WI38 (cell line): Measurements from ENCODE around the gene ELMO1.

Source experiments
- H3K4me3 ChIP-seq: 2 replicates; pipeline ENCODE4 v1.5.1; 2011; ENCODE audit warnings: low read depth, mild to moderate bottlenecking, control low read depth, low read length
- TF ChIP-seq, protein P1 (sequence below): IDR thresholded peaks from 2 replicates; pipeline ENCODE4 v1.5.1; 2012; ENCODE audit warnings: low read depth, mild to moderate bottlenecking, control low read depth, low read length

ELMO1 gene

DNA sequence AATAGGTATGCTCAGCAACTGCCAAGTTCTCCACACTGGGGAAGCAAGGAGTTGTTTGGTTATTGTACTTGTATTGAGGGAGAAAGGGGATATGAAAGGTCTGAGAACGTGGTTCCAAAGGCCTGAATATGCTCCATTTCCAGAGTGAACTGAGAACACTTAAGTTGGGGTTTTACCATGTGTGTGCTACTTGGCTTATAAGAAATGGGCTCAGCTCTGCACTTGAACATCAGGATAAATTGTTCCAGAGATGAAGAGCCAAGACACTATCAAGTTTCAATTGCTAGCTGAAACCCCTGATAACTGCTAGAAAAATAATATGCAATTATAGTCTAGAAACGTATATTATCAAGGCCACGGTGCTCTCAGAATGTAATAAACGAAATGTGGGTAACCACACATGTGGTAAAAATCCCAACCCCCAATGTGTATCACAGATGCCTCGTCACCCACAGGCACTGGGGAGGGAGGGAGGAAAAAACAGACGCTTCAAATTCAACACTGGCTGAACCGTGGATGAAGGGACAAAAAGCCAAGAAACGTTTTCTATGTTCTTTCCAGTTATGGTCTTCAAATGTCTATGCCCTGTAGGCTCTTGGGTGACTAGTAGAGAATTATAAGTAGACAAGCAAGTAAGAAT lies 16.3 kb downstream of the ELMO1 start:
- no peak overlapping the region for H3K4me3 ChIP-seq
- TF ChIP-seq, protein P1, sequence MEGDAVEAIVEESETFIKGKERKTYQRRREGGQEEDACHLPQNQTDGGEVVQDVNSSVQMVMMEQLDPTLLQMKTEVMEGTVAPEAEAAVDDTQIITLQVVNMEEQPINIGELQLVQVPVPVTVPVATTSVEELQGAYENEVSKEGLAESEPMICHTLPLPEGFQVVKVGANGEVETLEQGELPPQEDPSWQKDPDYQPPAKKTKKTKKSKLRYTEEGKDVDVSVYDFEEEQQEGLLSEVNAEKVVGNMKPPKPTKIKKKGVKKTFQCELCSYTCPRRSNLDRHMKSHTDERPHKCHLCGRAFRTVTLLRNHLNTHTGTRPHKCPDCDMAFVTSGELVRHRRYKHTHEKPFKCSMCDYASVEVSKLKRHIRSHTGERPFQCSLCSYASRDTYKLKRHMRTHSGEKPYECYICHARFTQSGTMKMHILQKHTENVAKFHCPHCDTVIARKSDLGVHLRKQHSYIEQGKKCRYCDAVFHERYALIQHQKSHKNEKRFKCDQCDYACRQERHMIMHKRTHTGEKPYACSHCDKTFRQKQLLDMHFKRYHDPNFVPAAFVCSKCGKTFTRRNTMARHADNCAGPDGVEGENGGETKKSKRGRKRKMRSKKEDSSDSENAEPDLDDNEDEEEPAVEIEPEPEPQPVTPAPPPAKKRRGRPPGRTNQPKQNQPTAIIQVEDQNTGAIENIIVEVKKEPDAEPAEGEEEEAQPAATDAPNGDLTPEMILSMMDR = no peak

DNA sequence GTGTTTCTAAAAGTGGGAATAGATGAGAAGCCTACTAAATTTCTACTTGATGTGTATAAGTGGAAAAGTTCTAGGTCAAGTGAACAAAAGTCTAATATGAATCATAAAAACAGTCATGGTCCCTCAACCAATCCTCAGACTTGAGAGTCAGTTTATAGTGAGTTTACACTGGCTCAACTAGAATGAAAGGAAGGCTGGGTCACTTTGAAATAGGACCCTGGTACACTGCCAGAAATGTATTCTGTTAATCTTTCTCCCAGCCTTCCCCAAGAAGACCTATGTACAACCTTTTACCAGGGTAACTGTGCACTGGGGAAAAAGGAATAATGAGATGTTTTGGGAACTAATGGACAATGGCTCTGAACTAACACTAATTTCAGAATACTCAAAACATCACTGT lies 17.3 kb downstream of the ELMO1 start:
- TF ChIP-seq, protein P1 = no peak
- no peak overlapping the region for H3K4me3 ChIP-seq

DNA sequence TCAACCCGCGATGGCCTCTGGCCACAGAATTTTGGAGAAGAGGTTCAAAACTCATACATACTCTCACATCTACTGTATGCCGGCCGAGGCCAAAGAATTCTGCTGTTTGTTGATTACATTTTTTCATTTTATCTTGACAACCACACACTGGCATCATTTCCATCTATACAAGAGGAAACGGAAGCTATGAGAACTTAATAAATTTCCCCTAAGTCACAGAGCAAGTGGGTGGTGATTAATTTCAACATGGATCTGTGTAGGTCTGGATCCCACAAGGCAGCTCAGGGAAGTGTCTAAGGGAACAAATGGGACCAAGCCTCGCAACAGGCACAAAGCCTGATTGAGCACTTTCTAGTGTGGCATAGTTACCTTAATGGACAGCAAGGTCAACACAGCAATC lies 18.0 kb downstream of the ELMO1 start:
- H3K4me3 ChIP-seq = no peak overlapping the region
- TF ChIP-seq, protein P1 = no peak

DNA sequence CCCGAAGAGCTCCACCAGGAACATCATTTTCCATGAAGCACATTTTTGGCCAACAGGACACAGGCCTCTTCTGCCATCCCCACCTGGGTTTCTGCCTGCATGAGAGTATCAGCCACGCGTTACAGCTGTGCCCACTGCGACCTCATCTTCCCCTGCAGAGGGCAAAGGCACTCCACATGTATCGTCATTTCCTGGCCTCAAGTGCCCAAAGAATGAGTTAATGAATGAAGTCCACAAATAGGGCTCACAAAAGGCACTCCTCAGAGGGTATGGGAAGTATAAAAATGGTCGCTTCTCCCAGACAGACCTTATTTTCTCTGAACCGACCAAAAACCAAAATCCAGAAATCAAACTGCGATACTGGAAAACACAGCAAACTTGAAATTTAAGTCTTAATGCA lies 18.5 kb downstream of the ELMO1 start:
- H3K4me3 ChIP-seq = no peak overlapping the region
- TF ChIP-seq, protein P1 = no peak

DNA sequence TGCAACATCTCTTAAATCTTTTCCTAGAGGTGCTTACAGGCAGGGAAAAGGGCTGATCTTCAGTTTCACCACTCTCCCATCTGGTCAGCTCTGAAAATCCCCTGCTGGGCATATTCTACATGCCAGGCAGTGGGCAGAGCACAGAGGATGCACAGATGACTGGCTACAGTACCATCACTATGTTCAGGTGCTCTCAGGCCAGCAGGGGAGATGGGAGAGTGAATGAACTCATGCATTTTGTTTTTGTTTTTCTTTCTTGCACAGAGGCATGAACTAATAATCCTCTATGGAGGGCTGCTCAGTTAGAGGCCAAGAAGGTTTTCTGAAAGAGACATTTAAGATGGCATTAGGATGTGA lies 19.3 kb downstream of the ELMO1 start:
- TF ChIP-seq, protein P1 = no peak
- no peak overlapping the region for H3K4me3 ChIP-seq

DNA sequence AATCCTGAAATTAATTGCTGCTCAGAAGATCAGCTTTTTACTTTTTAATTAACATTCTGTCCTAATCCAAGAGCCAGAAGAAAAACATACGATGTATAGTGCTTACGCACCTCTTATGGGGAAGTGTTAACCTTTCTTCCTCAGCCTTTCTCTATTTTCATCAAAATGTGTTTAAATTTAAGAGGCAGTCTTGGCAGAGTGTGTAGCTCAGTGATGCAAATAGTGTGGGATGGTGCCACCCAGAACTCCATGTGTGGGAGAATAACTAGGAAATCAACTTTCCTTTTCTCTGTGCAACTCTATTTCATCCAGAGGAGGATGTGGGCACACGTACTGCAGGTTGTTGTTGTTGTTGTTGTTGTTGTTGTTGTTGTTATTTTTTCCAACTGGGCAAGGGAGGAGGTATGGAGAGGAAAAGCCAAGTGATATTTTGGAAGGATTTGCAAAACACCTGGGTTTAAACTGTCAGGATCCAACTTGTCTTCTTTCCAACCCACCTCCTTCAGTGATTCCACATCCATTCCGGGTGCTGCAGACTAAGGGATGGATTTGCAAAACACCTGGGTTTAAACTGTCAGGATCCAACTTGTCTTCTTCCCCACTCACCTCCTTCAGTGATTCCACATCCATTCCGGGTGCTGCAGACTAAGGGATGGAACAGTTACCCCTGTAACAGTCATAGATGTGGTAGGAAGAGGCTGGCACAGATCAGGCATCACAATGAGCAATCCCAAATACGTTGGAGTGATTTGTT lies 19.8 kb downstream of the ELMO1 start:
- TF ChIP-seq, protein P1 = no peak
- no peak overlapping the region for H3K4me3 ChIP-seq

DNA sequence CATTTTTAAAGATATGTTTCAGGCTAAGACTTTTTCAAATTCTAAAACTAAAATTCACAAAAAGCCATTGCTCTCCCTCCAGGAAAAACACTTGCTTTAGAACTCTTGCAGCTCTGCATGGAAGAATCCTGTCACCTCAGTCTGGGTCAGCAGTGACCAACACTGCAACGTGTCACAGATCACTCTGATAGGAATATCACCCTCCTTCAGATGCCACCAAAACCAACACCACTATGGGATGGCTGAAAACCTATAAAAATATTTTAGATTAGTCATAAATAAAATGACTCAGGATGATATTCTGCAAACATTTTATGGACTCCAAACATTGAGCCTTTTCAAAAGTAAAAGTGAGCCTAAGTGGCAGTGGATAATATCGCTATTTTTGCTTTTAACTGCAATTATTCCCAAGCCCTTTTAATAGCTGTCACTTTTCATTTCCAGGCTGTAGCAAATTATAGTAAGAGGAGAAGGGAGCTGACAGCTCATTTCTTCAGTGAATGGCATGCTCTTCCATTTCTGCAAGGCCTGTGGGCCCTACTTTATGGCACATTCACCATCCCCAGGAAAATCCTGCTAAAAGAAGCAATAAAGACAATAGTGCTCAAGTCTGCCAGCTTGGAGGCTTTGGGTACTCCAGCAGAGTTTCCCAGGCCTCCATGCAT lies 21.3 kb downstream of the ELMO1 start:
- H3K4me3 ChIP-seq = no peak overlapping the region
- TF ChIP-seq, protein P1 = no peak
